Sigmoid colon (tissue), 7 donors: ENCODE data around the gene XIRP2. TPM values are rescaled to one million over a fixed set of nuclear protein-coding genes. Genes with fewer than 3 reads are reported as not detected.

ENCODE experiments used
- DNase-seq: peaks from one replicate; pipeline ENCODE4 v3.0.0-alpha.2; 2019
- H3K27ac ChIP-seq, 4 donors: fragments of 200-600 bp; sonication (generic); one replicate each; pipeline ENCODE4 v1.5.1; 2016 to 2019; ENCODE audit warnings: mild to moderate bottlenecking in 1 of 4
- H3K27me3 ChIP-seq, 3 donors: fragments of 200-600 bp; sonication (generic); one replicate each; pipeline ENCODE4 v1.5.1; 2019; ENCODE audit warnings: mild to moderate bottlenecking in 1 of 3
- H3K36me3 ChIP-seq, 4 donors: fragments of 200-600 bp; sonication (generic); one replicate each; pipeline ENCODE4 v1.5.1; 2016 to 2019
- H3K4me1 ChIP-seq, 4 donors: fragments of 200-600 bp; sonication (generic); one replicate each; pipeline ENCODE4 v1.5.1; 2017 to 2019
- H3K4me3 ChIP-seq, 4 donors: fragments of 200-600 bp; sonication (generic); one replicate each; pipeline ENCODE4 v1.5.1; 2017 to 2019; ENCODE audit warnings: mild to moderate bottlenecking in 2 of 4, moderate library complexity in 1 of 4
- H3K9me3 ChIP-seq, 4 donors: fragments of 200-600 bp in 3 of 4; sonication (generic) in 3 of 4; one replicate each; pipeline versions ENCODE4 v1.5.1 to v1.6.1; 2013 to 2019
- EP300 ChIP-seq, 4 donors: sonication (generic); formaldehyde crosslinking; IDR thresholded peaks; one replicate each; pipeline ENCODE4 v1.6.1; 2017; ENCODE audit warnings: antibody characterized with exemption in 4 of 4
- POLR2A ChIP-seq, 2 donors: fragments of 450-650 bp; IDR thresholded peaks; one replicate each; pipeline ENCODE4 v1.6.1; 2016; ENCODE audit warnings: antibody characterized with exemption in 2 of 2, mild to moderate bottlenecking in 2 of 2, moderate library complexity in 2 of 2
- POLR2AphosphoS5 ChIP-seq, 4 donors: sonication (generic); formaldehyde crosslinking; IDR thresholded peaks; one replicate each; pipeline ENCODE4 v1.6.1; 2017; ENCODE audit warnings: antibody characterized with exemption in 4 of 4
- WGBS, 2 donors: extraction: QIAGEN DNeasy Blood & Tissue Kit; methylation state at CpG; one replicate each; pipeline ENCODE4 v1.1.7; 2013; 5-methylcytosine and 5-hydroxymethylcytosine counted together
- intact Hi-C: fragments of 100-400 bp; cut with DNase I; formaldehyde crosslinking; loops from one replicate; pipeline ENCODE4 v1.15.1; 2023
- polyA plus RNA-seq, 3 donors: library from polyadenylated mRNA; stranded (reverse); fragments of 200-250 nt; gene quantifications; one replicate each; pipeline ENCODE4 v1.2.3, GENCODE V29; 2013
- total RNA-seq, 4 donors: library from RNA; depleted of rRNA; stranded (reverse); fragments of >200 nt; gene quantifications; one replicate each; pipeline ENCODE4 v1.1.0, GENCODE V29; 2016
- TF ChIP-seq, protein P1 (sequence below), 4 experiments: fragments of 450-650 bp in 3 of 4; fragments of 200-600 bp in 1 of 4; IDR thresholded peaks; one replicate each; pipeline ENCODE4 v1.5.1; 2016 to 2019; ENCODE audit warnings: antibody characterized with exemption in 4 of 4, mild to moderate bottlenecking in 3 of 4, moderate library complexity in 2 of 4
- donor health status: healthy with polysubstance abuse.
- donor health status: Bipolar disorder and iron deficiency.
- donor health status: healthy.

Gene XIRP2
- total and polyA plus RNA-seq, 7 donors: under 0.01 to 1.8 (median 0.20) TPM; not detected in 3

GRCh38 chr2:166996465-166996864 lies 108.2 kb downstream of the XIRP2 start:
- DNase-seq: no peak
- Histone ChIP-seq H3K4me1 (no peaks in the 10 kb centered on the region), H3K4me3 (no peak overlapping the region), H3K36me3 (no peaks in the 10 kb centered on the region), H3K27me3 (no peaks in the 10 kb centered on the region), H3K9me3 (no peaks in the 10 kb centered on the region), H3K27ac (no peak overlapping the region)
- TF ChIP-seq EP300 (IDR thresholded peaks at IDR 0.05) (no peak), POLR2AphosphoS5 (IDR thresholded peaks at IDR 0.05) (no peak)
- TF ChIP-seq, protein P1, sequence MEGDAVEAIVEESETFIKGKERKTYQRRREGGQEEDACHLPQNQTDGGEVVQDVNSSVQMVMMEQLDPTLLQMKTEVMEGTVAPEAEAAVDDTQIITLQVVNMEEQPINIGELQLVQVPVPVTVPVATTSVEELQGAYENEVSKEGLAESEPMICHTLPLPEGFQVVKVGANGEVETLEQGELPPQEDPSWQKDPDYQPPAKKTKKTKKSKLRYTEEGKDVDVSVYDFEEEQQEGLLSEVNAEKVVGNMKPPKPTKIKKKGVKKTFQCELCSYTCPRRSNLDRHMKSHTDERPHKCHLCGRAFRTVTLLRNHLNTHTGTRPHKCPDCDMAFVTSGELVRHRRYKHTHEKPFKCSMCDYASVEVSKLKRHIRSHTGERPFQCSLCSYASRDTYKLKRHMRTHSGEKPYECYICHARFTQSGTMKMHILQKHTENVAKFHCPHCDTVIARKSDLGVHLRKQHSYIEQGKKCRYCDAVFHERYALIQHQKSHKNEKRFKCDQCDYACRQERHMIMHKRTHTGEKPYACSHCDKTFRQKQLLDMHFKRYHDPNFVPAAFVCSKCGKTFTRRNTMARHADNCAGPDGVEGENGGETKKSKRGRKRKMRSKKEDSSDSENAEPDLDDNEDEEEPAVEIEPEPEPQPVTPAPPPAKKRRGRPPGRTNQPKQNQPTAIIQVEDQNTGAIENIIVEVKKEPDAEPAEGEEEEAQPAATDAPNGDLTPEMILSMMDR (IDR thresholded peaks at IDR 0.05): no peak
- 88 to 93% methylated on average over 5 of the region's 5 CpGs for WGBS, 2 donors
- intact Hi-C loops: no loop called here

- H3K27me3 ChIP-seq: no peaks in the 10 kb centered on the region
- no peaks in the 10 kb centered on the region for H3K9me3 ChIP-seq
- TF ChIP-seq POLR2AphosphoS5 (IDR thresholded peaks at IDR 0.05) (no peak), EP300 (IDR thresholded peaks at IDR 0.05) (no peak), POLR2A (IDR thresholded peaks at IDR 0.05) (no peak)
- TF ChIP-seq, protein P1 (IDR thresholded peaks at IDR 0.05): no peak
- intact Hi-C loops: no loop called here
- DNase-seq: no peak
- 84 to 88% methylated on average over 4 of the region's 4 CpGs for WGBS, 2 donors
- no peak overlapping the region for H3K4me3 ChIP-seq
- H3K27ac ChIP-seq: no peak overlapping the region
- no peaks in the 10 kb centered on the region for H3K36me3 ChIP-seq
- no peaks in the 10 kb centered on the region for H3K4me1 ChIP-seq
These were observed 112.9 kb downstream of the XIRP2 start for GRCh38 chr2:167001165-167001564.

GRCh38 chr2:167005096-167005495 lies 116.8 kb downstream of the XIRP2 start:
- Histone ChIP-seq H3K4me3 (no peak overlapping the region), H3K27me3 (no peaks in the 10 kb centered on the region), H3K9me3 (no peaks in the 10 kb centered on the region), H3K4me1 (no peaks in the 10 kb centered on the region), H3K36me3 (no peaks in the 10 kb centered on the region), H3K27ac (no peak overlapping the region)
- intact Hi-C loops: no loop called here
- TF ChIP-seq POLR2AphosphoS5 (IDR thresholded peaks at IDR 0.05): no peak
- no peak for TF ChIP-seq EP300 (IDR thresholded peaks at IDR 0.05)
- TF ChIP-seq, protein P1 (IDR thresholded peaks at IDR 0.05): no peak
- TF ChIP-seq POLR2A (IDR thresholded peaks at IDR 0.05): no peak
- DNase-seq: no peak

GRCh38 chr2:167013227-167013626 lies 124.9 kb downstream of the XIRP2 start:
- DNase-seq: no peak
- intact Hi-C loops: no loop called here
- Histone ChIP-seq H3K9me3 (peaks cover 0 to 2% (median 0%) of the 10 kb centered on the region in 4 donors), H3K4me1 (no peaks in the 10 kb centered on the region), H3K27ac (no peak overlapping the region), H3K36me3 (no peaks in the 10 kb centered on the region), H3K4me3 (no peak overlapping the region), H3K27me3 (no peaks in the 10 kb centered on the region)
- TF ChIP-seq POLR2A (IDR thresholded peaks at IDR 0.05): no peak
- TF ChIP-seq, protein P1 (IDR thresholded peaks at IDR 0.05): no peak
- no peak for TF ChIP-seq POLR2AphosphoS5 (IDR thresholded peaks at IDR 0.05)
- TF ChIP-seq EP300 (IDR thresholded peaks at IDR 0.05): no peak
- 53 to 90% methylated on average over 1 of the region's 1 CpG for WGBS, 2 donors

GRCh38 chr2:167015806-167016205 lies 127.5 kb downstream of the XIRP2 start:
- Histone ChIP-seq H3K27me3 (no peaks in the 10 kb centered on the region), H3K9me3 (peaks cover 0 to 2% (median 0%) of the 10 kb centered on the region in 4 donors), H3K27ac (no peak overlapping the region), H3K4me1 (no peaks in the 10 kb centered on the region), H3K36me3 (no peaks in the 10 kb centered on the region), H3K4me3 (no peak overlapping the region)
- TF ChIP-seq EP300 (IDR thresholded peaks at IDR 0.05) (no peak), POLR2A (IDR thresholded peaks at IDR 0.05) (no peak), POLR2AphosphoS5 (IDR thresholded peaks at IDR 0.05) (no peak)
- TF ChIP-seq, protein P1 (IDR thresholded peaks at IDR 0.05): no peak
- intact Hi-C loops: no loop called here
- no peak for DNase-seq
- 91 to 92% methylated on average over 3 of the region's 3 CpGs for WGBS, 2 donors
